Psoas muscle (tissue), 8 donors: ENCODE measurements around the gene TMPRSS6. TPM values are rescaled to one million over a fixed set of nuclear protein-coding genes. Genes with fewer than 3 reads are reported as not detected.

Experiments
- ATAC-seq, 4 donors: fragments of 200-7000 bp; cut with Tn5 transposase; one replicate each; pipeline ENCODE4 v1.9.1; 2020; ENCODE audit warnings: moderate library complexity in 3 of 4, mild to moderate bottlenecking in 2 of 4
- DNase-seq, 2 donors: peaks; one replicate each; pipeline ENCODE4 v3.0.0-alpha.2; 2020
- H3K27ac ChIP-seq: fragments of 200-600 bp; one replicate; pipeline ENCODE4 v1.8.0; 2022
- H3K27me3 ChIP-seq, 3 donors: fragments of 200-600 bp in 1 of 3; one replicate each; pipeline versions ENCODE4 v1.6.1 to v1.8.0; 2013 to 2022; ENCODE audit warnings: low read length in 2 of 3, mild to moderate bottlenecking in 2 of 3, moderate library complexity in 1 of 3; ENCODE audit not compliant: insufficient read depth in 3 of 3
- H3K36me3 ChIP-seq, 2 donors: fragments of 200-600 bp in 1 of 2; one replicate each; pipeline versions ENCODE4 v1.6.1 to v1.8.0; 2013 to 2022; ENCODE audit warnings: low read depth in 1 of 2, mild to moderate bottlenecking in 1 of 2, moderate library complexity in 1 of 2; ENCODE audit not compliant: insufficient read depth in 1 of 2
- H3K4me1 ChIP-seq: fragments of 200-600 bp; one replicate; pipeline ENCODE4 v1.8.0; 2022
- H3K4me3 ChIP-seq: fragments of 200-600 bp; one replicate; pipeline ENCODE4 v1.8.0; 2022; ENCODE audit warnings: mild to moderate bottlenecking
- H3K9me3 ChIP-seq: fragments of 200-600 bp; one replicate; pipeline ENCODE4 v1.8.0; 2022
- CTCF ChIP-seq: fragments of 200-600 bp; IDR thresholded peaks from one replicate; pipeline ENCODE4 v1.8.0; 2022; ENCODE audit warnings: antibody characterized with exemption
- WGBS, 3 donors: extraction: QIAGEN DNeasy Blood & Tissue Kit; methylation state at CpG; one replicate each; pipeline versions ENCODE4 v1.1.6 to v1.1.7; 2013; 5-methylcytosine and 5-hydroxymethylcytosine counted together
- intact Hi-C, 2 donors: fragments of 100-400 bp; cut with DNase I; formaldehyde crosslinking; loops; one replicate each; pipeline versions ENCODE4 v1.11.0 to v1.14.2; 2022
- polyA plus RNA-seq, 3 donors: library from polyadenylated mRNA; stranded (reverse); fragments of 200-250 nt; gene quantifications; one replicate each; pipeline ENCODE4 v1.2.3, GENCODE V29; 2013
- total RNA-seq, 4 donors: library from RNA; stranded (reverse); fragmentation: NEBNext Ultra II Directional in 2 of 4; extraction: Animal tissue kit (Norgen Biotek cat#: 25700) in 2 of 4; gene quantifications; one replicate each; pipeline versions ENCODE4 v1.2.1 to v1.2.4, GENCODE V29; 2021 to 2023
- donor health status: healthy with polysubstance abuse.
- donor health status: DM: no; HTN: no; CAD: no; lungs with moderate emphysema.
- donor health status: Bipolar disorder and iron deficiency.
- donor health status: healthy.
- donor health status: DM: yes; HTN: yes; CAD: no.
- donor health status: DM: no; HTN: no; CAD: no.
- donor health status: DM: no; HTN: no; CAD: no.
- donor health status: DM: yes; HTN: yes; CAD: no.

The TMPRSS6 gene
- total and polyA plus RNA-seq, 7 donors, result not detected

- intact Hi-C loops, result no loop called here
- Histone ChIP-seq H3K4me3 (no peak overlapping the region), H3K4me1 (no peaks in the 10 kb centered on the region), H3K36me3 (no peaks in the 10 kb centered on the region), H3K27ac (no peak overlapping the region), H3K27me3 (peaks cover 0 to 64% (median 12%) of the 10 kb centered on the region in 3 donors), H3K9me3 (no peaks in the 10 kb centered on the region)
- ATAC-seq (no peak), DNase-seq (no peak)
- 81 to 89% (median 88%) methylated on average over 13 of the region's 13 CpGs for WGBS, 3 donors
- TF ChIP-seq CTCF, result no peak
Measured at GRCh38 chr22:37111156-37111717, 1.7 kb upstream of the TMPRSS6 start.

- Histone ChIP-seq H3K27me3 (peaks cover 0 to 67% (median 16%) of the 10 kb centered on the region in 3 donors), H3K36me3 (no peaks in the 10 kb centered on the region), H3K4me1 (no peaks in the 10 kb centered on the region), H3K27ac (no peak overlapping the region), H3K9me3 (no peaks in the 10 kb centered on the region), H3K4me3 (no peak overlapping the region)
- ATAC-seq (no peak), DNase-seq (no peak)
- TF ChIP-seq CTCF, result no peak
- 81 to 86% (median 83%) methylated on average over 18 of the region's 18 CpGs for WGBS, 3 donors
- intact Hi-C loops, result no loop called here
Measured at GRCh38 chr22:37107816-37108621, 1.5 kb downstream of the TMPRSS6 start.

- ATAC-seq, result no peak
- Histone ChIP-seq H3K36me3 (no peaks in the 10 kb centered on the region), H3K27me3 (peaks cover 0 to 51% (median 9%) of the 10 kb centered on the region in 3 donors), H3K4me3 (no peak overlapping the region), H3K9me3 (no peaks in the 10 kb centered on the region), H3K27ac (no peak overlapping the region), H3K4me1 (no peaks in the 10 kb centered on the region)
- intact Hi-C loops, result no loop called here
- no peak for DNase-seq
- TF ChIP-seq CTCF, result no peak
- WGBS, 3 donors, result 75 to 90% (median 86%) methylated on average over 5 of the region's 5 CpGs
Measured at GRCh38 chr22:37105990-37106389, 3.5 kb downstream of the TMPRSS6 start.

GRCh38 chr22:37105154-37105553 is 4.4 kb downstream of the TMPRSS6 start:
- Histone ChIP-seq H3K27me3 (peaks cover 0 to 46% (median 6%) of the 10 kb centered on the region in 3 donors), H3K36me3 (no peaks in the 10 kb centered on the region), H3K27ac (no peak overlapping the region), H3K4me3 (no peak overlapping the region), H3K4me1 (no peaks in the 10 kb centered on the region), H3K9me3 (no peaks in the 10 kb centered on the region)
- DNase-seq (no peak), ATAC-seq (no peak)
- intact Hi-C loops, result no loop called here
- TF ChIP-seq CTCF, result no peak
- 18 to 22% (median 22%) methylated on average over 7 of the region's 7 CpGs for WGBS, 3 donors
